ENCODE measurements around the gene C16orf78. TPM values are rescaled to one million over a fixed set of nuclear protein-coding genes. Genes with fewer than 3 reads are reported as not detected.
"Not testable (repeated sequence)": the region's sequence is repeated elsewhere in the genome, so short reads cannot be mapped to it uniquely, and the experiment has no call there.

The C16orf78 gene
- total and polyA plus RNA-seq, 2 donors (not counting 1 experiment from before 2014, with no cell fraction given): not detected

DNA sequence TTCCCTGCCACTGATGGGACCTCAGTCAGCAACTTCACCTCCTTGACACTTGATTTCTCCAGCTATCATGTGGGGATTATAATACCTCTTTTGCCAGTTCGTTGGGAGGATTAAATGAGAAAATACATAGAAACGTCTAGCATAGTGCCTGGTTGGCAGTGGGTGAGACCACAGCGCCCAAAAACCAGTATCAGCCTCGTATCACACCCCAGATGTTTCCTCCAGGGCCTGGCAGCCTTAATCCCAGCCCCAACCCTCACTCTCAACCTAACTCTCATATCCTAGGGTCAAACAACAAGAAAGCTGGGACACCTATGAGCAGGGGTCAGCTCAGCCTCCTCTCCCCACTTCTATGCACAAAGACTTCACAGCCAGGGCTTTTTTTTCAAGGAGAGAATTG, 14.0 kb upstream of the C16orf78 start:
- Histone ChIP-seq H3K36me3 (replicated peaks in 1 of 2; ENCODE audit: control extremely low read depth in 1 of 2, control insufficient read depth in 1 of 2, extremely low read depth in 1 of 2, insufficient read depth in 2 of 2, low read length in 1 of 2) (no peaks in the 10 kb centered on the region), H3K27ac (ENCODE audit: low read length in 2 of 2) (no peak overlapping the region), H3K4me2 (replicated peaks; ENCODE audit: low read depth, low read length, poor library complexity, severe bottlenecking) (no peak overlapping the region), H3K27me3 (replicated peaks in 1 of 4; ENCODE audit: control extremely low read depth in 1 of 4, control insufficient read depth in 3 of 4, insufficient read depth in 4 of 4, low read length in 3 of 4) (peaks cover 0 to 3% (median 0%) of the 10 kb centered on the region in 4 experiments), H4K20me1 (ENCODE audit: control insufficient read depth, insufficient read depth, low read length, poor library complexity, severe bottlenecking) (no peaks in the 10 kb centered on the region), H3K4me1 (ENCODE audit: control insufficient read depth in 2 of 2, insufficient read depth in 2 of 2, low read length in 2 of 2) (no peaks in the 10 kb centered on the region), H2AFZ (ENCODE audit: insufficient read depth, low read depth, low read length, poor library complexity, severe bottlenecking) (no peak overlapping the region), H3K9ac (ENCODE audit: low read length) (no peak overlapping the region), H3K79me2 (ENCODE audit: control insufficient read depth, insufficient read depth, low read length) (no peaks in the 10 kb centered on the region), H3K4me3 (ENCODE audit: control extremely low read depth in 1 of 5, extremely low read depth in 1 of 5, insufficient read depth in 1 of 5, low read depth in 2 of 5, low read length in 4 of 5) (no peak overlapping the region), H3K9me3 (ENCODE audit: control extremely low read depth in 1 of 3, control insufficient read depth in 2 of 3, insufficient read depth in 1 of 3, low read length in 2 of 3) (peaks cover 0 to 3% (median 0%) of the 10 kb centered on the region in 3 donors)
- Mint-ChIP-seq H3K27ac (no peak overlapping the region), H3K4me3 (no peak overlapping the region), H3K4me1 (no peaks in the 10 kb centered on the region), H3K9me3 (ENCODE audit: insufficient read depth) (no peaks in the 10 kb centered on the region), H3K27me3 (peaks cover 29% of the 10 kb centered on the region)
- DNase-seq: no peak
- TF ChIP-seq EZH2 (IDR thresholded peaks at IDR 0.05; ENCODE audit: borderline replicate concordance, insufficient read depth, low read depth, low read length, poor library complexity, severe bottlenecking): no peak
- TF ChIP-seq, protein P1, sequence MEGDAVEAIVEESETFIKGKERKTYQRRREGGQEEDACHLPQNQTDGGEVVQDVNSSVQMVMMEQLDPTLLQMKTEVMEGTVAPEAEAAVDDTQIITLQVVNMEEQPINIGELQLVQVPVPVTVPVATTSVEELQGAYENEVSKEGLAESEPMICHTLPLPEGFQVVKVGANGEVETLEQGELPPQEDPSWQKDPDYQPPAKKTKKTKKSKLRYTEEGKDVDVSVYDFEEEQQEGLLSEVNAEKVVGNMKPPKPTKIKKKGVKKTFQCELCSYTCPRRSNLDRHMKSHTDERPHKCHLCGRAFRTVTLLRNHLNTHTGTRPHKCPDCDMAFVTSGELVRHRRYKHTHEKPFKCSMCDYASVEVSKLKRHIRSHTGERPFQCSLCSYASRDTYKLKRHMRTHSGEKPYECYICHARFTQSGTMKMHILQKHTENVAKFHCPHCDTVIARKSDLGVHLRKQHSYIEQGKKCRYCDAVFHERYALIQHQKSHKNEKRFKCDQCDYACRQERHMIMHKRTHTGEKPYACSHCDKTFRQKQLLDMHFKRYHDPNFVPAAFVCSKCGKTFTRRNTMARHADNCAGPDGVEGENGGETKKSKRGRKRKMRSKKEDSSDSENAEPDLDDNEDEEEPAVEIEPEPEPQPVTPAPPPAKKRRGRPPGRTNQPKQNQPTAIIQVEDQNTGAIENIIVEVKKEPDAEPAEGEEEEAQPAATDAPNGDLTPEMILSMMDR (IDR thresholded peaks at IDR 0.05): no peak
- ChIA-PET POLR2A (no interaction called here), CTCF (interaction anchor here (1.2 to 1.5 kb wide), 2 partner anchors 9 to 10 kb away, joined by 3 to 4 read pairs; no protein-coding TSS in a partner anchor)
- 15% methylated on average over 2 of the region's 4 CpGs for WGBS (ENCODE audit: insufficient coverage)
- ATAC-seq (ENCODE audit: low read depth): no peak
- intact Hi-C loops (cut with micrococcal nuclease): no loop called here

DNA sequence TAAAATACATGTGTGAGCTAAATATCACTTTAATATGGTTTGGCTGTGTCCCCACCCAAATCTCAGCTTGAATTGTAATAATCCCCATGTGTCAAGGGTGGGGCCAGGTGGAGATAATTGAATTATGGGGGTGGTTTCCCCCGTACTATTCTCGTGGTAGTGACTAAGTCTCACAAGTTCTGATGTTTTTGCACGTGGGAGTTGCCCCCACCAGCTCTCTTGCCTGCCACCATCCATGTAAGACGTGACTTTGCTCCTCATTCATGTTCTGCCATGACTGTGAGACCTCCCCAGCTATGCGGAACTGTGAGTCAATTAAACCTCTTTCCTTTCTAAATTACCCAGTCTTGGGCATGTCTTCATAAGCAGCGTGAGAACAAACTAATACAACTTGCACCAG, 11.9 kb upstream of the C16orf78 start:
- H3K4me1 ChIP-seq (ENCODE audit: control insufficient read depth in 2 of 2, insufficient read depth in 2 of 2, low read length in 2 of 2); H3K9me3 ChIP-seq (ENCODE audit: control extremely low read depth in 1 of 3, control insufficient read depth in 2 of 3, insufficient read depth in 1 of 3, low read length in 2 of 3); H3K27ac Mint-ChIP-seq; H3K9ac ChIP-seq (ENCODE audit: low read length); DNase-seq; H2AFZ ChIP-seq (ENCODE audit: insufficient read depth, low read depth, low read length, poor library complexity, severe bottlenecking); H3K36me3 ChIP-seq (replicated peaks in 1 of 2; ENCODE audit: control extremely low read depth in 1 of 2, control insufficient read depth in 1 of 2, extremely low read depth in 1 of 2, insufficient read depth in 2 of 2, low read length in 1 of 2); H3K4me2 ChIP-seq (replicated peaks; ENCODE audit: low read depth, low read length, poor library complexity, severe bottlenecking); ATAC-seq (ENCODE audit: low read depth); H3K27ac ChIP-seq (ENCODE audit: low read length in 2 of 2); H3K4me3 Mint-ChIP-seq; H3K4me3 ChIP-seq (ENCODE audit: control extremely low read depth in 1 of 5, extremely low read depth in 1 of 5, insufficient read depth in 1 of 5, low read depth in 2 of 5, low read length in 4 of 5); H4K20me1 ChIP-seq (ENCODE audit: control insufficient read depth, insufficient read depth, low read length, poor library complexity, severe bottlenecking); intact Hi-C loops (cut with micrococcal nuclease); H3K79me2 ChIP-seq (ENCODE audit: control insufficient read depth, insufficient read depth, low read length); H3K9me3 Mint-ChIP-seq (ENCODE audit: insufficient read depth); POLR2A ChIA-PET; H3K27me3 ChIP-seq (replicated peaks in 1 of 4; ENCODE audit: control extremely low read depth in 1 of 4, control insufficient read depth in 3 of 4, insufficient read depth in 4 of 4, low read length in 3 of 4): not testable (repeated sequence)
- Mint-ChIP-seq H3K27me3 (peaks cover 23% of the 10 kb centered on the region), H3K4me1 (peaks cover 12% of the 10 kb centered on the region)
- CTCF ChIA-PET: interaction anchor here (1.3 kb wide), 1 partner anchor 10 kb away, joined by 3 read pairs; no protein-coding TSS in a partner anchor
- 81% methylated on average over 5 of the region's 6 CpGs for WGBS (ENCODE audit: insufficient coverage)

All from B cell (primary cell).